ENCODE measurements around the gene CUL5.

DNA sequence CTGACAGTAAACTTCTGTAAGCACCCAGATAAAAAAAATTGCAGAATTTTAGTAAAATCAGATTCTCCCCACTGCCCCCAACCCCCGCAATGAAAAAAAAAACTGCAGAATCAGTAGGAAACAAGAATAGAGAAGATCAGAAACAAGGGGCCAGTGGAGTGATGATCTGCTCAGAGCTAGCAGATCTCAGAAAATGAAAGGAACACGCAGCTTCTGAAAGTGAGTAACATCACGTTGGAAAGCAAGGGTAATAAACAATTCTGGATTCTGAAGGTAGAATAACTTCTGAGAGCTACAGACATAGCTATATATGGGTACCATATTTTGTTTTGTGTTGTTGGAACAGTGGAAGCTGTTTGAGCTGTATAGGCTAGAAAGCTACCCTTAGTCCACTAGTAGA is 135.9 kb downstream of the CUL5 start:
- TF ChIP-seq, protein P1, sequence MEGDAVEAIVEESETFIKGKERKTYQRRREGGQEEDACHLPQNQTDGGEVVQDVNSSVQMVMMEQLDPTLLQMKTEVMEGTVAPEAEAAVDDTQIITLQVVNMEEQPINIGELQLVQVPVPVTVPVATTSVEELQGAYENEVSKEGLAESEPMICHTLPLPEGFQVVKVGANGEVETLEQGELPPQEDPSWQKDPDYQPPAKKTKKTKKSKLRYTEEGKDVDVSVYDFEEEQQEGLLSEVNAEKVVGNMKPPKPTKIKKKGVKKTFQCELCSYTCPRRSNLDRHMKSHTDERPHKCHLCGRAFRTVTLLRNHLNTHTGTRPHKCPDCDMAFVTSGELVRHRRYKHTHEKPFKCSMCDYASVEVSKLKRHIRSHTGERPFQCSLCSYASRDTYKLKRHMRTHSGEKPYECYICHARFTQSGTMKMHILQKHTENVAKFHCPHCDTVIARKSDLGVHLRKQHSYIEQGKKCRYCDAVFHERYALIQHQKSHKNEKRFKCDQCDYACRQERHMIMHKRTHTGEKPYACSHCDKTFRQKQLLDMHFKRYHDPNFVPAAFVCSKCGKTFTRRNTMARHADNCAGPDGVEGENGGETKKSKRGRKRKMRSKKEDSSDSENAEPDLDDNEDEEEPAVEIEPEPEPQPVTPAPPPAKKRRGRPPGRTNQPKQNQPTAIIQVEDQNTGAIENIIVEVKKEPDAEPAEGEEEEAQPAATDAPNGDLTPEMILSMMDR (IDR thresholded peaks at IDR 0.05) = no peak
- no peak for TF ChIP-seq POLR2A (IDR thresholded peaks at IDR 0.05)
- TF ChIP-seq EP300 (IDR thresholded peaks at IDR 0.05) = no peak
